SK-N-SH (cell line): ENCODE measurements around the gene CAGE1. TPM values are rescaled to one million over a fixed set of nuclear protein-coding genes. Genes with fewer than 3 reads are reported as not detected.

Experiments
- CTCF ChIA-PET: fragments of 300-600, 350-600 bp; formaldehyde crosslinking; extraction: SDS; loops from one replicate; lab custom pipeline; 2021; lab: Yijun Ruan, JAX
- POLR2A ChIA-PET: fragments of 350-600 bp; sonication (Branson Sonifier 250); formaldehyde crosslinking; extraction: SDS; loops from one replicate; lab custom pipeline; 2020; ENCODE audit warnings: antibody characterized with exemption, inconsistent platforms; lab: Yijun Ruan, JAX
- DNase-seq: peaks from one replicate; pipeline ENCODE4 v3.0.0; 2012
- H2AFZ ChIP-seq: fragments of 200-600 bp; sonication (generic); 2 replicates; pipeline ENCODE4 v1.8.1; 2016; ENCODE audit warnings: antibody characterized with exemption, mild to moderate bottlenecking, low read depth
- H3F3A ChIP-seq: fragments of 200-600 bp; sonication (generic); replicated peaks from 2 replicates; pipeline ENCODE3; 2016; ENCODE audit warnings: antibody characterized with exemption, mild to moderate bottlenecking; ENCODE audit not compliant: insufficient read depth
- H3K27ac ChIP-seq, 2 experiments: fragments of 200-500 bp in 1 of 2; fragments of 200-600 bp in 1 of 2; sonication (Bioruptor generic) in 1 of 2; sonication (generic), shearing (Covaris generic) in 1 of 2; 2 replicates each; pipeline versions ENCODE4 v1.5.1 to v1.6.1; 2014 to 2016; ENCODE audit warnings: low read depth in 2 of 2, inconsistent platforms in 1 of 2, low read length in 1 of 2, mild to moderate bottlenecking in 1 of 2, mixed read lengths in 1 of 2
- H3K27me3 ChIP-seq: fragments of 200-600 bp; sonication (generic), shearing (Covaris generic); 2 replicates; pipeline ENCODE4 v1.6.1; 2016; ENCODE audit warnings: mixed run types; ENCODE audit not compliant: insufficient read depth
- H3K36me3 ChIP-seq, 2 experiments: fragments of 200-500 bp in 1 of 2; fragments of 200-600 bp in 1 of 2; sonication (Bioruptor generic) in 1 of 2; sonication (generic) in 1 of 2; replicated peaks in 1 of 2; 2 replicates each; pipeline versions ENCODE3 to v1.5.1; 2014 to 2016; ENCODE audit warnings: low read length in 1 of 2, mild to moderate bottlenecking in 1 of 2; ENCODE audit not compliant: insufficient read depth in 2 of 2, control insufficient read depth in 1 of 2
- H3K4me1 ChIP-seq, 2 experiments: fragments of 200-500 bp in 1 of 2; fragments of 200-600 bp in 1 of 2; sonication (Bioruptor generic) in 1 of 2; sonication (generic), shearing (Covaris generic) in 1 of 2; 2 replicates each; pipeline versions ENCODE4 v1.5.1 to v1.6.1; 2014 to 2016; ENCODE audit warnings: low read depth in 1 of 2, low read length in 1 of 2, mixed run types in 1 of 2; ENCODE audit not compliant: insufficient read depth in 2 of 2, control insufficient read depth in 1 of 2
- H3K4me2 ChIP-seq: fragments of 200-600 bp; sonication (generic), shearing (Covaris generic); 2 replicates; pipeline ENCODE4 v1.6.1; 2017; ENCODE audit warnings: mixed run types
- H3K4me3 ChIP-seq, 2 experiments: fragments of 200-500 bp in 1 of 2; fragments of 200-600 bp in 1 of 2; sonication (Bioruptor generic) in 1 of 2; sonication (generic), shearing (Covaris generic) in 1 of 2; 2 replicates each; pipeline versions ENCODE4 v1.5.1 to v1.8.1; 2014 to 2016; ENCODE audit warnings: low read depth in 2 of 2, inconsistent platforms in 1 of 2, low read length in 1 of 2, mild to moderate bottlenecking in 1 of 2, mixed read lengths in 1 of 2, moderate library complexity in 1 of 2
- H3K79me2 ChIP-seq: fragments of 200-600 bp; sonication (generic); 2 replicates; pipeline ENCODE4 v1.8.1; 2017; ENCODE audit warnings: mild to moderate bottlenecking; ENCODE audit not compliant: insufficient read depth
- H3K9ac ChIP-seq: fragments of 200-600 bp; sonication (generic); 2 replicates; pipeline ENCODE4 v1.6.1; 2017; ENCODE audit warnings: mixed run types
- H3K9me2 ChIP-seq: fragments of 200-600 bp; sonication (generic); 2 replicates; pipeline ENCODE4 v1.6.1; 2017; ENCODE audit warnings: mixed run types
- H3K9me3 ChIP-seq: fragments of 200-600 bp; sonication (generic); 2 replicates; pipeline ENCODE4 v1.6.1; 2017; ENCODE audit warnings: mixed run types, mild to moderate bottlenecking, moderate library complexity
- H4K20me1 ChIP-seq: fragments of 200-600 bp; sonication (generic); 2 replicates; pipeline ENCODE4 v1.6.1; 2017; ENCODE audit warnings: mild to moderate bottlenecking, mixed run types; ENCODE audit not compliant: insufficient read depth
- FOXJ3 ChIP-seq: sonication (generic); formaldehyde crosslinking; IDR thresholded peaks from 2 replicates; pipeline ENCODE4 v1.5.1; 2020; ENCODE audit warnings: mild to moderate bottlenecking, missing genetic modification reagents
- GABPA ChIP-seq: IDR thresholded peaks from 2 replicates; pipeline ENCODE4 v1.4.0; 2012; ENCODE audit warnings: low read depth, mild to moderate bottlenecking
- GATA2 ChIP-seq: sonication (generic); formaldehyde crosslinking; IDR thresholded peaks from 2 replicates; pipeline ENCODE4 v1.5.0; 2020; ENCODE audit warnings: mild to moderate bottlenecking, missing genetic modification reagents
- MEF2A ChIP-seq: IDR thresholded peaks from 2 replicates; pipeline ENCODE4 v1.4.0; 2012; ENCODE audit warnings: low read depth, borderline replicate concordance
- MXI1 ChIP-seq: IDR thresholded peaks from 2 replicates; pipeline ENCODE4 v1.6.1; 2012; ENCODE audit warnings: mild to moderate bottlenecking, low read depth, low read length, improper control_type of control experiment
- NFIC ChIP-seq: IDR thresholded peaks from 2 replicates; pipeline ENCODE4 v1.4.0; 2012; ENCODE audit warnings: borderline replicate concordance
- POLR2AphosphoS5 ChIP-seq: IDR thresholded peaks from 2 replicates; pipeline ENCODE4 v1.6.1; 2012; ENCODE audit warnings: low read depth, low read length
- RAD21 ChIP-seq: IDR thresholded peaks from 2 replicates; pipeline ENCODE4 v1.6.1; 2012; ENCODE audit warnings: mild to moderate bottlenecking, low read length
- RCOR1 ChIP-seq: fragments of 150-350 bp; IDR thresholded peaks from 2 replicates; pipeline ENCODE4 v1.6.1; 2017; ENCODE audit warnings: antibody characterized with exemption, low read length
- TCF12 ChIP-seq: IDR thresholded peaks from 2 replicates; pipeline ENCODE4 v1.4.0; 2012
- WGBS: methylation state at CpG from one replicate; pipeline ENCODE4 v1.1.6; 2017; ENCODE audit warnings: low lambda C conversion rate; 5-methylcytosine and 5-hydroxymethylcytosine counted together
- polyA plus RNA-seq, 3 experiments: library from polyadenylated mRNA; depleted of rRNA; stranded (reverse); fragments of >200 nt; gene quantifications; 2 replicates each; pipeline ENCODE4 v1.2.3, GENCODE V29; 2012
- TF ChIP-seq, protein P1 (sequence below): fragments of 150-350 bp; IDR thresholded peaks from 2 replicates; pipeline ENCODE4 v1.6.1; 2016; ENCODE audit warnings: mild to moderate bottlenecking, low read depth, low read length
- TF ChIP-seq, protein P2 (sequence below): IDR thresholded peaks from 2 replicates; pipeline ENCODE4 v1.6.1; 2012; ENCODE audit warnings: mild to moderate bottlenecking, low read depth, low read length, moderate library complexity
- TF ChIP-seq, protein P3 (sequence below): IDR thresholded peaks from 2 replicates; pipeline ENCODE4 v1.4.0; 2012; ENCODE audit warnings: low read depth
- TF ChIP-seq, protein P4 (sequence below): IDR thresholded peaks from 2 replicates; pipeline ENCODE4; 2012

The CAGE1 gene
- polyA plus RNA-seq, 1 of the 3 experiments (the other 2 are of a cell fraction): not detected

DNA sequence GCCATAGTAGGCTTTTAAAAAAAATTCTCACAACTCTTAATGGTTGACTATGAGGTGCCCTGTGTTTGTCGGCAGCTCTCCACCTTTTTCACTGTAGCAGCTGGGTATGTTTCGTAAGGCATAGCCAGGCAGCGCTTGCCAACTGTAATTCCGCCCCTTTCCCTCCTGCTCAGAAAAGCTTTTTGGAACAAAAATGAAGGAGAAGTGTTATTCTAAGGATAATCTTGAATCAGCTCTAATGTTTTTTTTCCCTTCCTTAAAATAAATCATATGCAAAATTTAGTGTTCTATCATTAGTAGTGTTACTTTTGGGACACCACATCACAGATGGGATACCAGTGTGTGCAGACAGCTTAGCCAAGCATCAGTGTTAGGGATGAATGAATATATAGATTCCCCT lies 21.3 kb upstream of the CAGE1 start:
- no peak overlapping the region for H2AFZ ChIP-seq
- no peak overlapping the region for H3K4me3 ChIP-seq
- no peak for DNase-seq
- no peak for TF ChIP-seq GATA2 (CRISPR knock-in tag)
- no peak for TF ChIP-seq RAD21
- no peak for TF ChIP-seq GABPA
- TF ChIP-seq, protein P1, sequence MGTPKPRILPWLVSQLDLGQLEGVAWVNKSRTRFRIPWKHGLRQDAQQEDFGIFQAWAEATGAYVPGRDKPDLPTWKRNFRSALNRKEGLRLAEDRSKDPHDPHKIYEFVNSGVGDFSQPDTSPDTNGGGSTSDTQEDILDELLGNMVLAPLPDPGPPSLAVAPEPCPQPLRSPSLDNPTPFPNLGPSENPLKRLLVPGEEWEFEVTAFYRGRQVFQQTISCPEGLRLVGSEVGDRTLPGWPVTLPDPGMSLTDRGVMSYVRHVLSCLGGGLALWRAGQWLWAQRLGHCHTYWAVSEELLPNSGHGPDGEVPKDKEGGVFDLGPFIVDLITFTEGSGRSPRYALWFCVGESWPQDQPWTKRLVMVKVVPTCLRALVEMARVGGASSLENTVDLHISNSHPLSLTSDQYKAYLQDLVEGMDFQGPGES: no peak
- 98% methylated on average over 4 of the region's 4 CpGs for WGBS
- no peaks in the 10 kb centered on the region for H3F3A ChIP-seq
- no peaks in the 10 kb centered on the region for H3K9me2 ChIP-seq
- ChIA-PET CTCF (interaction anchor here (2.2 kb wide), 1 partner anchor 135 kb away, joined by 6 read pairs; no protein-coding TSS in a partner anchor), POLR2A (no interaction called here)
- H3K4me2 ChIP-seq: no peak overlapping the region
- no peaks in the 10 kb centered on the region for H3K9me3 ChIP-seq
- H3K36me3 ChIP-seq: peaks cover 62 to 66% of the 10 kb centered on the region in 2 experiments
- no peak overlapping the region for H3K9ac ChIP-seq
- no peaks in the 10 kb centered on the region for H3K79me2 ChIP-seq
- H4K20me1 ChIP-seq: no peaks in the 10 kb centered on the region
- H3K4me1 ChIP-seq: no peaks in the 10 kb centered on the region
- no peak overlapping the region for H3K27ac ChIP-seq
- no peaks in the 10 kb centered on the region for H3K27me3 ChIP-seq

DNA sequence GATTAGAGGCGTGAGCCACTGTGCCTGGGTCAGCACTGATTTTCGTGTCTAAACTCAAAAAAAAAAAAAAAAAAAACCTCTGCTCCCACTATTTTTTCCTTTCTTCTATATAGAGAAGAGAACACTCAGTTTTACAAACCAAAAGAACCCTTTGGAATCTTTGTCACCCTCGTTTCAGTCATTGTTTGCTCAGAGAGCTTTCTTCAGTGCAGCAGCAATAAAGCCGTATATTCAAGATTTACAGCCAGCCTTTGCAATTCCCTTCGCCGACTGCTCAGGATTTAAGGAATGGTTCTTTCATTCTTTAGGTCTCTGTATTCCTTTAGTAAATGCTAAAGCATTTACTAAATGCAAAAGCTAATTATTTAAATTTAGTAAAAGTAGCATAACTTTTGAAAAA lies 20.2 kb upstream of the CAGE1 start:
- Histone ChIP-seq H3K79me2 (no peaks in the 10 kb centered on the region), H3K9me2 (no peaks in the 10 kb centered on the region), H3K4me3 (no peak overlapping the region), H2AFZ (no peak overlapping the region), H3K4me2 (no peak overlapping the region), H3K9me3 (no peaks in the 10 kb centered on the region), H3K9ac (no peak overlapping the region), H3K27ac (no peak overlapping the region), H3F3A (no peaks in the 10 kb centered on the region), H3K27me3 (no peaks in the 10 kb centered on the region), H3K4me1 (no peaks in the 10 kb centered on the region), H3K36me3 (peaks cover 58 to 65% of the 10 kb centered on the region in 2 experiments), H4K20me1 (no peaks in the 10 kb centered on the region)
- ChIA-PET POLR2A (no interaction called here), CTCF (interaction anchor here (0.7 kb wide), 1 partner anchor 20 kb away, joined by 3 read pairs; the partner anchor contains the start of genes CAGE1 and RIOK1)
- TF ChIP-seq FOXJ3 (CRISPR knock-in tag) (no peak), MXI1 (no peak), MEF2A (no peak), POLR2AphosphoS5 (no peak), RCOR1 (no peak), TCF12 (no peak), GABPA (no peak), NFIC (no peak), RAD21 (no peak)
- TF ChIP-seq, protein P2, sequence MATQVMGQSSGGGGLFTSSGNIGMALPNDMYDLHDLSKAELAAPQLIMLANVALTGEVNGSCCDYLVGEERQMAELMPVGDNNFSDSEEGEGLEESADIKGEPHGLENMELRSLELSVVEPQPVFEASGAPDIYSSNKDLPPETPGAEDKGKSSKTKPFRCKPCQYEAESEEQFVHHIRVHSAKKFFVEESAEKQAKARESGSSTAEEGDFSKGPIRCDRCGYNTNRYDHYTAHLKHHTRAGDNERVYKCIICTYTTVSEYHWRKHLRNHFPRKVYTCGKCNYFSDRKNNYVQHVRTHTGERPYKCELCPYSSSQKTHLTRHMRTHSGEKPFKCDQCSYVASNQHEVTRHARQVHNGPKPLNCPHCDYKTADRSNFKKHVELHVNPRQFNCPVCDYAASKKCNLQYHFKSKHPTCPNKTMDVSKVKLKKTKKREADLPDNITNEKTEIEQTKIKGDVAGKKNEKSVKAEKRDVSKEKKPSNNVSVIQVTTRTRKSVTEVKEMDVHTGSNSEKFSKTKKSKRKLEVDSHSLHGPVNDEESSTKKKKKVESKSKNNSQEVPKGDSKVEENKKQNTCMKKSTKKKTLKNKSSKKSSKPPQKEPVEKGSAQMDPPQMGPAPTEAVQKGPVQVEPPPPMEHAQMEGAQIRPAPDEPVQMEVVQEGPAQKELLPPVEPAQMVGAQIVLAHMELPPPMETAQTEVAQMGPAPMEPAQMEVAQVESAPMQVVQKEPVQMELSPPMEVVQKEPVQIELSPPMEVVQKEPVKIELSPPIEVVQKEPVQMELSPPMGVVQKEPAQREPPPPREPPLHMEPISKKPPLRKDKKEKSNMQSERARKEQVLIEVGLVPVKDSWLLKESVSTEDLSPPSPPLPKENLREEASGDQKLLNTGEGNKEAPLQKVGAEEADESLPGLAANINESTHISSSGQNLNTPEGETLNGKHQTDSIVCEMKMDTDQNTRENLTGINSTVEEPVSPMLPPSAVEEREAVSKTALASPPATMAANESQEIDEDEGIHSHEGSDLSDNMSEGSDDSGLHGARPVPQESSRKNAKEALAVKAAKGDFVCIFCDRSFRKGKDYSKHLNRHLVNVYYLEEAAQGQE: no peak
- TF ChIP-seq, protein P3, sequence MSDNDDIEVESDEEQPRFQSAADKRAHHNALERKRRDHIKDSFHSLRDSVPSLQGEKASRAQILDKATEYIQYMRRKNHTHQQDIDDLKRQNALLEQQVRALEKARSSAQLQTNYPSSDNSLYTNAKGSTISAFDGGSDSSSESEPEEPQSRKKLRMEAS: no peak
- TF ChIP-seq, protein P4, sequence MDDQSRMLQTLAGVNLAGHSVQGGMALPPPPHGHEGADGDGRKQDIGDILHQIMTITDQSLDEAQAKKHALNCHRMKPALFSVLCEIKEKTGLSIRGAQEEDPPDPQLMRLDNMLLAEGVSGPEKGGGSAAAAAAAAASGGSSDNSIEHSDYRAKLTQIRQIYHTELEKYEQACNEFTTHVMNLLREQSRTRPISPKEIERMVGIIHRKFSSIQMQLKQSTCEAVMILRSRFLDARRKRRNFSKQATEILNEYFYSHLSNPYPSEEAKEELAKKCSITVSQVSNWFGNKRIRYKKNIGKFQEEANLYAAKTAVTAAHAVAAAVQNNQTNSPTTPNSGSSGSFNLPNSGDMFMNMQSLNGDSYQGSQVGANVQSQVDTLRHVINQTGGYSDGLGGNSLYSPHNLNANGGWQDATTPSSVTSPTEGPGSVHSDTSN: no peak
- DNase-seq: no peak
- WGBS: 93% methylated on average over 6 of the region's 6 CpGs
